Effector memory CD8-positive, alpha-beta T cell (primary cell): ENCODE results near the gene AKR1C1.
"Not testable (repeated sequence)": the region's sequence is repeated elsewhere in the genome, so short reads cannot be mapped to it uniquely, and the experiment has no call there.

Experiments used
- ATAC-seq: fragments of 150-1000 bp; cut with Tn5 transposase; replicated peaks from 2 replicates; pipeline ENCODE4 v1.10.0; 2021; ENCODE audit warnings: mild to moderate bottlenecking, moderate library complexity
- DNase-seq, 3 experiments: peaks; one replicate each; pipeline ENCODE4 v3.0.0; 2021
- H3K27ac Mint-ChIP-seq, 2 donors: one replicate each; pipeline ENCODE4 v1.8.0; 2022; ENCODE audit warnings: mild to moderate bottlenecking in 2 of 2, mixed read lengths in 2 of 2, moderate library complexity in 2 of 2
- H3K27me3 Mint-ChIP-seq, 2 donors: one replicate each; pipeline ENCODE4 v1.8.0; 2022; ENCODE audit warnings: mixed read lengths in 2 of 2
- H3K36me3 Mint-ChIP-seq: one replicate; pipeline ENCODE4 v1.8.0; 2022; ENCODE audit warnings: mild to moderate bottlenecking, moderate library complexity, mixed read lengths; ENCODE audit not compliant: insufficient read depth
- H3K4me1 Mint-ChIP-seq, 2 donors: one replicate each; pipeline ENCODE4 v1.8.0; 2022; ENCODE audit warnings: low read depth in 2 of 2, mixed read lengths in 2 of 2
- H3K4me3 Mint-ChIP-seq, 2 donors: one replicate each; pipeline ENCODE4 v1.8.0; 2022; ENCODE audit warnings: mild to moderate bottlenecking in 2 of 2, mixed read lengths in 2 of 2, moderate library complexity in 2 of 2
- H3K9me3 Mint-ChIP-seq, 2 donors: one replicate each; pipeline ENCODE4 v1.8.0; 2022; ENCODE audit warnings: mixed read lengths in 2 of 2

The AKR1C1 gene

DNA sequence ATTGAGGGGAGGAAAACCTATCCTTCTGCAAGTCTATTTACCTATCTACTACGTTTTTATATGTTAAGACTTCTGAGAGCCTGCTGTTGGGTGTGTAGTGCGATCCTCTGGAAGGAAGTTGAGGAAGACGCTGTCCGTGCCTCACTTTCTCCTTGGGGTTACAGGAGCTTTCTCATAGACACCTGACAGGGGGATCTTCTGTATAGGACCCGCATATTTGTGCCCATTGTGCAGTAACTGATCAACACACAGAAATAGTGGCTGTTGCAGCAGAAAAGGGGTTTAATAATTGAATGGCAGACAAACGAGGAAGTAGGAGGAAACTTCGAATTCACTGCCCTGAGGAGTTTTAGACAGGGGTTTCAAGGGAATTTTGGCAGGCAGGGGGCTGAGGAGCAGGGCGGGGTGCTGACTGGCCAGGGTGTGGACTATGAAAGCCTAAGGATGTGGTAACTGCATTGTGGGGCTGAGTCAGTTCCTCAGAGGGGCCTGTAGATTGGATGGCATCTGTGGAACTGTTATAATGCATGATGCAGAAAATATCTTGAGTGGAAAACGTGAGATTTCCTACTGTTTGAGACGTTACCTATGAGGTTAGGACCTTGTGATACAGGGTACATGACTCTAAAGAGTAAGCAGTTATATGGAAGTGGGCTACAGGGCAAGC is 58.5 kb downstream of the AKR1C1 start:
- H3K4me3 Mint-ChIP-seq, H3K4me1 Mint-ChIP-seq, H3K36me3 Mint-ChIP-seq, ATAC-seq, DNase-seq, H3K9me3 Mint-ChIP-seq, H3K27ac Mint-ChIP-seq: not testable (repeated sequence)
- H3K27me3 Mint-ChIP-seq, result peaks cover 19 to 25% of the 10 kb centered on the region in 2 donors

DNA sequence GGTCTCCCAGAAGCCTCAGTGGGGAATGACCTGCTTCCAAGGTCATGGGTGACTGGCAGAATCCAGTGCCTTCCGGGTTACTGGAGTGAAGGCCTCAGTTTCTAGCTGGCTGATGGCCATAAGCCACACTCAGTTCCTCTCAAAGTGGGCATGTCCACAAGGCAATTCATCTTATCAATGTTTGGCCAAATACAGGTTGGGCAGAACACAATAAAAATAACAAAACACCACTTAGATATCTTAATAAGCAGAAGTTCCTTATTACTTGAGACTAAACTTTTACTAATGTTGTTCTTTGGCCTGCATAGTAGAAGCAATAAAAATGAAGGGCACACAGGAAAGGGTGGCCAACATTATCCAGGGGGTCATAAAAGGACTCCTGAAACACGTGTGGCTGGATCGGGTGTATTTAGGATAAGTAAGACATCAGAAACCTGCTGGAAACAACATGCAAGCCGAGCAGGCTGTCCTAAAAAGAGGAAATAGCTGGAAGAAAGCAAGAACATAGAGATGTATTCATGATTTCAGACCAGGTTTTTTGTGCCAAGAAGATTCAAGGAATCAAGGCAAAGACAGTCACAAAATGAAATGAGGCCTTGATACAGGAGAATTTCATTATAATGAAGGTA is 60.1 kb downstream of the AKR1C1 start:
- no peaks in the 10 kb centered on the region for H3K4me1 Mint-ChIP-seq
- DNase-seq (no peak), ATAC-seq (no peak)
- peaks cover 19 to 26% of the 10 kb centered on the region in 2 donors for H3K27me3 Mint-ChIP-seq
- no peak overlapping the region for H3K4me3 Mint-ChIP-seq
- no peaks in the 10 kb centered on the region for H3K9me3 Mint-ChIP-seq
- H3K36me3 Mint-ChIP-seq, result no peaks in the 10 kb centered on the region
- no peak overlapping the region for H3K27ac Mint-ChIP-seq

DNA sequence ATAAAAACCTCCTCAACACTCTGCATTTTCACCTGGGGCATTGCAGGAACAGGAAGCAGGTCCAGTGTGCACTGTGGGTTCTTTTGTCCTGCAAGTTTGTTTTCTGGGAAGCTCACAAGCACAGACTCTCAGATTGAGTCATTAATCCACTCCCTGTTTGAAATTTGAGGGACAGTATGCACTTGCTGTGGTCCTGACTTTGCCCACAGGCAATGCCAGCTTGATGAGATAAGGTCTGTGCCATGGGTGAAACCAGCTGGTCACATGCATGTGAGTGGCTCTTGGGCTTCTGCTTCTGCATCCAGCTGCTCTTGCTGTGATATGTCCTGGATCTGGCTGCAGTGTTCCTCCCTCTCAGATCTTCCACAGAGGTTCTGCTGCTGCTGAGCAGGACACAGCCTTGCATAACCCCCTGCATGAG is 62.3 kb downstream of the AKR1C1 start:
- not testable (repeated sequence) for H3K4me3 Mint-ChIP-seq, H3K4me1 Mint-ChIP-seq

DNA sequence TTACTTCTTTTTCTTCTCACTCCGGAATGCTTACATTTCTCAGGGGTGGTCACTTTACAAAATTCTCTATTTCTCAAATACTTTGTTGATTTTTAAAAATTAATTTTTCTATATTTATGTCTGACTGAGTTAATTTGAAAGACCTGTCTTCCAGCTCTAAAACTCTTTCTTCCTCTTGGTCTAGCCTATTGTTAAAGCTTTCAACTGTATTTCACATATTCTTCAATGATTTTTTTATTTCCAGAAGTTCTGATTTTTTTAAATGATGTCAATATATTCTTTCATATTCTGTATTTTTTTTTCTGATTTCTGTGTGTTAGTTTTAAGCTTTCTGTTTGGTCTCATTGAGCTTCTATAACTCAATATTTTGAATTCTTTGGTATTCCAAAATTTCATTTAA is 67.8 kb downstream of the AKR1C1 start:
- Mint-ChIP-seq H3K27me3 (peaks cover 3 to 9% of the 10 kb centered on the region in 2 donors), H3K4me3 (no peak overlapping the region), H3K27ac (no peak overlapping the region), H3K9me3 (peaks cover 18 to 20% of the 10 kb centered on the region in 2 donors), H3K4me1 (no peaks in the 10 kb centered on the region), H3K36me3 (no peaks in the 10 kb centered on the region)
- ATAC-seq, result no peak
- DNase-seq, result no peak

More for the DNA sequence above, 62.3 kb downstream of the AKR1C1 start:
- not testable (repeated sequence) for H3K9me3 Mint-ChIP-seq, H3K36me3 Mint-ChIP-seq, DNase-seq, ATAC-seq, H3K27ac Mint-ChIP-seq
- peaks cover 19 to 26% of the 10 kb centered on the region in 2 donors for H3K27me3 Mint-ChIP-seq

DNA sequence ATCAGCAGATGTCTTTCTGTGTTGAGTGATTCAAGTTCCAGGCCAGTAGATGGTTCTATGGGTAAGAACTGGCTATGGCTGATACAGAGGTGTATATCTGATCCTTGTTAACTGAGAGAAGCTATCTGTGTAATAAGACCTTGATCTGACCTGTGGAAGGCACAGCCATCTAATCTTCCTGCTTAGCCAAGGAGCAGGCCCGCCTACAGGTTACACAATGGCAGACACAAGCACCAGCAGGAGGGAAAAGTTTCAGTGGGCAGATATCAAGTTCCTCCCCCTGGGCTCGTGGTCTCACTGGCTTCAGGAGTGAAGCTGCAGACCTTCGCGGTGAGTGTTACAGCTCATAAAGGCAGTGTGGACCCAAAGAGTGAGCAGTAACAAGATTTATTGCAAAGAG is 68.4 kb downstream of the AKR1C1 start:
- peaks cover 18 to 20% of the 10 kb centered on the region in 2 donors for H3K9me3 Mint-ChIP-seq
- H3K4me1 Mint-ChIP-seq, DNase-seq, H3K27ac Mint-ChIP-seq, ATAC-seq, H3K36me3 Mint-ChIP-seq, H3K4me3 Mint-ChIP-seq, H3K27me3 Mint-ChIP-seq: not testable (repeated sequence)

DNA sequence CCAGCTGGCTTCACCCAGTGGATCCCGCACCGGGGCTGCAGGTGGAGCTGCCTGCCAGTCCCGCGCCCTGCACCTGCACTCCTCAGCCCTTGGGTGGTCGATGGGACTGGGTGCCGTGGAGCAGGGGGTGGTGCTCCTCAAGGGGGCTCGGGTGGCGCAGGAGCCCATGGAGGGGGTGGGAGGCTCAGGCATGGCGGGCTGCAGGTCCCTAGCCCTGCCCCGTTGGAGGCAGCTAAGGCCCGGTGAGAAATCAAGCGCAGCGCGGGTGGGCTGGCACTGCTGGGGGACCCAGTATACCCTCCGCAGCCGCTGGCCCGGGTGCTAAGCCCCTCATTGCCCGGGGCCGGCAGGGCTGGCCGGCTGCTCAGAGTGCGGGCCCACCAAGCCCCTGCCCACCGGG is 69.2 kb downstream of the AKR1C1 start:
- peaks cover 18 to 20% of the 10 kb centered on the region in 2 donors for H3K9me3 Mint-ChIP-seq
- ATAC-seq, H3K36me3 Mint-ChIP-seq: not testable (repeated sequence)

More for the DNA sequence above, 69.2 kb downstream of the AKR1C1 start:
- H3K27me3 Mint-ChIP-seq, DNase-seq, H3K4me1 Mint-ChIP-seq, H3K27ac Mint-ChIP-seq, H3K4me3 Mint-ChIP-seq: not testable (repeated sequence)
